Nephron progenitor cell (in vitro differentiated cells): ENCODE data around the gene KEAP1.
"Not testable (repeated sequence)": the region's sequence is repeated elsewhere in the genome, so short reads cannot be mapped to it uniquely, and the experiment has no call there.

Experiments used
- DNase-seq: peaks from one replicate; pipeline ENCODE4 v3.0.0; 2021
- H3K27ac Mint-ChIP-seq: 2 replicates; pipeline ENCODE4 v1.8.0; 2021; ENCODE audit warnings: mild to moderate bottlenecking, moderate library complexity, mixed read lengths
- H3K27me3 Mint-ChIP-seq: 2 replicates; pipeline ENCODE4 v1.8.0; 2021; ENCODE audit warnings: mild to moderate bottlenecking, low read depth, mixed read lengths; ENCODE audit not compliant: poor library complexity
- H3K36me3 Mint-ChIP-seq: 2 replicates; pipeline ENCODE4 v1.8.0; 2021; ENCODE audit warnings: low read depth, mixed read lengths
- H3K4me1 Mint-ChIP-seq: 2 replicates; pipeline ENCODE4 v1.8.0; 2021; ENCODE audit warnings: mixed read lengths
- H3K4me3 Mint-ChIP-seq: 2 replicates; pipeline ENCODE4 v1.8.0; 2021; ENCODE audit warnings: mild to moderate bottlenecking, moderate library complexity, mixed read lengths
- H3K9me3 Mint-ChIP-seq: 2 replicates; pipeline ENCODE4 v1.8.0; 2021; ENCODE audit warnings: mild to moderate bottlenecking, moderate library complexity, mixed read lengths
- TF ChIP-seq, protein P1 (sequence below): fragments of 200-600 bp; sonication (generic); IDR thresholded peaks from 2 replicates; pipeline ENCODE4 v1.5.0; 2021; ENCODE audit warnings: antibody characterized with exemption

Gene KEAP1

DNA sequence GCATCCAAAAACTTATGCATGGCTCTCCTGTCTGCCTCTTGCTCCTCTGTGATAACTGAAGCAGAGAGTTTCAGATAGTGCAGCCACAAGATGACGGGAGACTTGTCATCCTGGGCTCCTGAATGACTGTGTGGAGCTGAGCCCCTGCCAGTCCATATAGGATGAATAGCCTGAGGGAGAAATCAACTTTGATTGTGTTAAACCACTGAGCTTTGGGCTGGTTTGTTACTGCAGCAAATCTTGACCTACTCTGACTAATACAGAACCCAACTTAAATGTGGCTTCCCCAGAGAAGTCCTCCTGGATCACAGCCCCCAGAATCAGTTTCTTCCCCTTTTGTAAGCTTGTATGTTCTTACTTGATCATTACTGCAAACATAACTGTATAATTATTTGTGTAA lies 29.3 kb upstream of the KEAP1 start:
- no peaks in the 10 kb centered on the region for H3K36me3 Mint-ChIP-seq
- no peak for DNase-seq
- peaks cover 32% of the 10 kb centered on the region for H3K27me3 Mint-ChIP-seq
- TF ChIP-seq, protein P1, sequence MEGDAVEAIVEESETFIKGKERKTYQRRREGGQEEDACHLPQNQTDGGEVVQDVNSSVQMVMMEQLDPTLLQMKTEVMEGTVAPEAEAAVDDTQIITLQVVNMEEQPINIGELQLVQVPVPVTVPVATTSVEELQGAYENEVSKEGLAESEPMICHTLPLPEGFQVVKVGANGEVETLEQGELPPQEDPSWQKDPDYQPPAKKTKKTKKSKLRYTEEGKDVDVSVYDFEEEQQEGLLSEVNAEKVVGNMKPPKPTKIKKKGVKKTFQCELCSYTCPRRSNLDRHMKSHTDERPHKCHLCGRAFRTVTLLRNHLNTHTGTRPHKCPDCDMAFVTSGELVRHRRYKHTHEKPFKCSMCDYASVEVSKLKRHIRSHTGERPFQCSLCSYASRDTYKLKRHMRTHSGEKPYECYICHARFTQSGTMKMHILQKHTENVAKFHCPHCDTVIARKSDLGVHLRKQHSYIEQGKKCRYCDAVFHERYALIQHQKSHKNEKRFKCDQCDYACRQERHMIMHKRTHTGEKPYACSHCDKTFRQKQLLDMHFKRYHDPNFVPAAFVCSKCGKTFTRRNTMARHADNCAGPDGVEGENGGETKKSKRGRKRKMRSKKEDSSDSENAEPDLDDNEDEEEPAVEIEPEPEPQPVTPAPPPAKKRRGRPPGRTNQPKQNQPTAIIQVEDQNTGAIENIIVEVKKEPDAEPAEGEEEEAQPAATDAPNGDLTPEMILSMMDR: no peak
- peak overlapping the region; percentile 44 for H3K27ac Mint-ChIP-seq
- peaks cover 4% of the 10 kb centered on the region for H3K4me1 Mint-ChIP-seq
- H3K4me3 Mint-ChIP-seq: no peak overlapping the region
- H3K9me3 Mint-ChIP-seq: peaks cover 6% of the 10 kb centered on the region

DNA sequence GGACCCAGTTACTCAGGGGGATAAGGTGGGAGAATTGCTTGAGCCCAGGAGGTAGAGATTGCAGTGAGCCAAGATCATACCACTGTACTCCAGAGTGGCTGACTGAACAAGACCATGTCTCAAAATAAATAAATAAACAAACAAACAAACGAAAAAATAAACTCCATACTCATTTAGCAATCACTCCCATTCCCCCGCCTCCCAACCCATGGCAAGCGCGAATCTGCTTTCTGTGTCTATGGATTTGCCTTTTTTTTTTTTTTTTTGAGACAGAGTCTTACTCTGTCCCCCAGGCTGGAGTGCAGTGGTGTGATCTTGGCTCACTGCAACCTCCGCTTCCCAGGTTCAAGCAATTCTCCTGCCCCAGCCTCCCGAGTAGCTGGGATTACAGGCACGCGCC lies 23.7 kb upstream of the KEAP1 start:
- H3K4me3 Mint-ChIP-seq, H3K27ac Mint-ChIP-seq, DNase-seq, H3K36me3 Mint-ChIP-seq, H3K4me1 Mint-ChIP-seq, H3K9me3 Mint-ChIP-seq: not testable (repeated sequence)
- peaks cover 17% of the 10 kb centered on the region for H3K27me3 Mint-ChIP-seq

DNA sequence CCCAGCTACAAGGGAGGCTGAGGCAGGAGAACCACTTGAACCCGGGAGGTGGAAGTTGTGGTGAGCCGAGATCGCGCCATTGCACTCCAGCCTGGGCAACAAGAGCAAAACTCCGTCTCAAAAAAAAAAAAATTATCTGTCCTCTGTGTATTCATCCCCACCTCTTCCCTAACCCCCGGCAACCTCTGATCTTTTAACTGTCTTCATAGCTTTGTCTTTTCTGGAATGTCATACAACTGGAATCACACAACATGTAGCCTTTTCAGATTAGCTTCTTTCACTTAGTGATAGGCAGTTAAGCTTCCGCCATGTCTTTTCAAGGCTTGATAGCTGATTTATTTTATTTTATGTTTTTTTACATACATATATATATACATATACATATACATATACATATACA lies 22.5 kb upstream of the KEAP1 start:
- Mint-ChIP-seq H3K4me3 (no peak overlapping the region), H3K36me3 (no peaks in the 10 kb centered on the region), H3K27ac (no peak overlapping the region), H3K27me3 (peaks cover 13% of the 10 kb centered on the region), H3K9me3 (no peaks in the 10 kb centered on the region), H3K4me1 (peaks cover 6% of the 10 kb centered on the region)
- DNase-seq: no peak
- TF ChIP-seq, protein P1: no peak

DNA sequence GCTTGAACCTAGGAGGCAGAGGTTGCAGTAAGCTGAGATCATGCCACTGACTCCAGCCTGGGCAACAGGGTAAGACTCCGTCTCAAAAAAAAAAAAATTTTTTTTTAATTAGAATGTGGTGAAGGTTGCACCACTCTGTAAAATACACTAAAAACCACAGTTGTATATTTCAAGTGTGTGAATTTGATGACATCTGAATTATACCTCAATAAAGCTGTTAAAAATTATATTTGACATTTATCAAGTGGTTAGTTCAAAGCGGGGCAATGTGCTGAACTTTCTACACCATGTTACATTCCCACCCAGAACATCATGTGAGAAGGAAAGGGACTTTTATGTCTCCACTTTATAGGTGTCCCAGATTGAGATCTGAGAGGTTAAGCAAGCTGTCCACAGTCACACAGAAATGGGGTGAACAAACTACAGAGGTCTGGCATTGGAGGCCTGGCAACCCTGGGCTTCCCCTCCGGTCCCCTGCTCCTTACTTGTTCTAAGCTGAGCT lies 20.0 kb upstream of the KEAP1 start:
- Mint-ChIP-seq H3K9me3 (no peaks in the 10 kb centered on the region), H3K4me1 (peaks cover 22% of the 10 kb centered on the region), H3K36me3 (no peaks in the 10 kb centered on the region), H3K27ac (no peak overlapping the region), H3K27me3 (peaks cover 17% of the 10 kb centered on the region), H3K4me3 (no peak overlapping the region)
- no peak for DNase-seq
- TF ChIP-seq, protein P1: no peak

DNA sequence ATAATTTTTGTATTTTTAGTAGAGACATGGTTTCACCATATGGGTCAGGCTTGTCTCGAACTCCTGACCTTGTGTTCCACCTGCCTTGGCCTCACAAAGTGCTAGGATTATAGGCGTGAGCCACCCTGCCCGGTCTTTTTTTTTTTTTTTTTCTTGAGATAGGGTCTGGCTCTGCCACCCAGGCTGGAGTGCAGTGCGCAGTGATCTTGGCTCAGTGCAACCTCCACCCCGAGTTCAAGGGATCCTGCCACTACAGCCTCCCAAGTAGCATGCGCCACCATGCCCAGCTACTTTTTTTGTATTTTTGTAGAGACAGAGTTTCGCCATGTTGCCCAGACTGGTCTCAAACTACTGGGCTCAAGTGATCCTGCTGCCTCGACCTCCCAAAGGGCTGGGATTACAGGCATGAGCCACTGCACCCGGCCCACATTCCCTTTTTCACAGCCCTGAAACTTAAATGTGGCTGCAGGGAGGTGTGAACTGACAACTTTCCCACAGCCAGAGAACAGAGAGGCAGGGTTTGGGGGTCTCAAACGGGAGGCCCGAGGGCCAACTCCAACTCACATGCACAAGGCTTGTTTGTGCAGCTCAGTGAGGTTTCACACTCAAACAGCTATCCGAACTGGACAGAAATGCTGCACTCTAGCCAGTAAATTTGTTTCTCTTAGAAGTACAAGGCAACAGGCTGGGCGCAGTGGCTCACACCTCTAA lies 18.5 kb upstream of the KEAP1 start:
- no peaks in the 10 kb centered on the region for H3K36me3 Mint-ChIP-seq
- no peak overlapping the region for H3K27ac Mint-ChIP-seq
- no peaks in the 10 kb centered on the region for H3K9me3 Mint-ChIP-seq
- H3K4me1 Mint-ChIP-seq: peaks cover 30% of the 10 kb centered on the region
- no peak for DNase-seq
- TF ChIP-seq, protein P1: no peak
- H3K27me3 Mint-ChIP-seq: peaks cover 24% of the 10 kb centered on the region
- no peak overlapping the region for H3K4me3 Mint-ChIP-seq

GRCh38 chr19:10520652-10521318 lies 17.6 kb upstream of the KEAP1 start:
- no peaks in the 10 kb centered on the region for H3K36me3 Mint-ChIP-seq
- no peak for DNase-seq
- TF ChIP-seq, protein P1: no peak
- H3K4me3 Mint-ChIP-seq: no peak overlapping the region
- peaks cover 31% of the 10 kb centered on the region for H3K27me3 Mint-ChIP-seq
- H3K27ac Mint-ChIP-seq: no peak overlapping the region
- no peaks in the 10 kb centered on the region for H3K9me3 Mint-ChIP-seq
- peaks cover 38% of the 10 kb centered on the region for H3K4me1 Mint-ChIP-seq
